Measurements from ENCODE around the gene MBNL1.

The MBNL1 gene

DNA sequence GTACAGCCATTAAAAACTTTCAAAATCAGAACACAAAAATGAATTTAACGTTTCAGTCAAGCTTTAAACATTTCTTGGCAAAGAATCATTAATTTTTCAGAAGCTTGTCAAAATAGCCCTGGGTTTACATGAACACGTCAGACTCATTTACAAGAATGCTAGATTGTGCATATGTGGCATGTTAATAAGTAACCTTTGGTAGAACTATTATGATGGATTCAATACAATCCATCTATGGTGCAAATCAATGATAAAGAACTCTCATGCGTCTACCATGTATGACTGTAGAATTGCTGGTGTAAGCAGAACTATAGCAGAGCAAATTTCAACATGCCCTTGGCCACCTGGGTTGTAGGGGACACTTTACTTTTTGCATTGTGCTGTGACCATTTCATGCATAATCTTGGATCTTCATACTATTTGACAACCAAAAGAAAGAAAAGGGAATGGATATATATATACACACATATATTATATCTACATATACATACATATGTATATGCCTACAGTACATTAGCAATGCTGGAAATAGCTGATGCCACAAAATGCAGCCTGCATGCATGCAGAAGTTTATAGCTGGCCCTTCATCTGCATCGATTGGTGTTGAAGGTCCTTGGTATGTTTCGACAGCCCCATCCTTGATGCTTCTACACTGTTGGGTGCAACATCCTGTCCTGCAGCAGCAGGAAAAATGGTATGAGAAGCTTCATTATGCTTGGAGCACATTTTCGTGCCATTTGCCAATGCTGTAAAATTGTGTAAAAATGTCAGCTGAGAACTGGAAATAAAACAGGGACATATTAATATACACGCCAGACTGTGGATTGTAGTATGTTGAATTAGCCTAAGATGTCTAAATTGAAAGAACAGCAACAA lies 189.0 kb downstream of the MBNL1 start:
- H3K36me3 ChIP-seq, result no peaks in the 10 kb centered on the region
- no peak overlapping the region for H3K27ac ChIP-seq
- H3K4me3 ChIP-seq (ENCODE audit: low read depth, low read length), result no peak overlapping the region
- H3K27me3 ChIP-seq (ENCODE audit: insufficient read depth, low read depth, severe bottlenecking), result no peaks in the 10 kb centered on the region
- DNase-seq, result no peak
- no peaks in the 10 kb centered on the region for H3K9me3 ChIP-seq (ENCODE audit: severe bottlenecking)
- no peak for TF ChIP-seq CTCF (IDR thresholded peaks at IDR 0.05; ENCODE audit: low read depth, low read length)

GRCh38 chr3:152458376-152459117 lies 189.8 kb downstream of the MBNL1 start:
- H3K27me3 ChIP-seq (ENCODE audit: insufficient read depth, low read depth, severe bottlenecking), result no peaks in the 10 kb centered on the region
- no peak overlapping the region for H3K4me3 ChIP-seq (ENCODE audit: low read depth, low read length)
- no peaks in the 10 kb centered on the region for H3K9me3 ChIP-seq (ENCODE audit: severe bottlenecking)
- DNase-seq, result no peak
- no peaks in the 10 kb centered on the region for H3K36me3 ChIP-seq
- TF ChIP-seq CTCF (IDR thresholded peaks at IDR 0.05; ENCODE audit: low read depth, low read length), result no peak
- no peak overlapping the region for H3K27ac ChIP-seq

DNA sequence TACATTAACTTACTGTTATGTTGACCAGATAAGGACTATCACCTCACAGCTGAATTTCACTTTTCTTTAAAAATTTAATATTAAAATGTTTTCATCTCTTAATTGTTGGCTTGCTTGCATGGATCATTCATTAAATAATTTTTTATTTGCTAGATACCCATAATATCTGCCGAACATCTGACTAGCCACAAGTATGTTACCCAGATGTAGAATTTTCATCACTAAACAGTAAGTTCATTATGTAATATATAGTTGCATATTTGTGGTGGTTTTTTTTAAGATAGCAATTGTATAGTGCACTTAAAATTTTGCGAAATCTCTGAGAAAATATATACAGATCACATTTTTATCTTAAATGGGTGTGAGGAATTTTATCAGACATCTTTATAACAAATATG lies 190.4 kb downstream of the MBNL1 start:
- no peaks in the 10 kb centered on the region for H3K9me3 ChIP-seq (ENCODE audit: severe bottlenecking)
- H3K4me3 ChIP-seq (ENCODE audit: low read depth, low read length), result no peak overlapping the region
- no peaks in the 10 kb centered on the region for H3K36me3 ChIP-seq
- H3K27me3 ChIP-seq (ENCODE audit: insufficient read depth, low read depth, severe bottlenecking), result no peaks in the 10 kb centered on the region
- no peak for DNase-seq
- no peak overlapping the region for H3K27ac ChIP-seq
- TF ChIP-seq CTCF (IDR thresholded peaks at IDR 0.05; ENCODE audit: low read depth, low read length), result no peak

- Histone ChIP-seq H3K27me3 (ENCODE audit: insufficient read depth, low read depth, severe bottlenecking) (no peaks in the 10 kb centered on the region), H3K36me3 (no peaks in the 10 kb centered on the region), H3K27ac (no peak overlapping the region), H3K4me3 (ENCODE audit: low read depth, low read length) (no peak overlapping the region), H3K9me3 (ENCODE audit: severe bottlenecking) (no peaks in the 10 kb centered on the region)
- no peak for DNase-seq
- TF ChIP-seq CTCF (IDR thresholded peaks at IDR 0.05; ENCODE audit: low read depth, low read length), result no peak
These were observed 190.8 kb downstream of the MBNL1 start for GRCh38 chr3:152459572-152459971.

- DNase-seq, result no peak
- H3K9me3 ChIP-seq (ENCODE audit: severe bottlenecking), result no peaks in the 10 kb centered on the region
- H3K27ac ChIP-seq, result no peak overlapping the region
- H3K4me3 ChIP-seq (ENCODE audit: low read depth, low read length), result no peak overlapping the region
- H3K27me3 ChIP-seq (ENCODE audit: insufficient read depth, low read depth, severe bottlenecking), result no peaks in the 10 kb centered on the region
- no peak for TF ChIP-seq CTCF (IDR thresholded peaks at IDR 0.05; ENCODE audit: low read depth, low read length)
- H3K36me3 ChIP-seq, result no peaks in the 10 kb centered on the region
These were observed 192.2 kb downstream of the MBNL1 start for GRCh38 chr3:152460936-152461335.

Measured in WERI-Rb-1 (cell line).